HG03064 (cell line): ENCODE results near the gene COA8.
"Not testable (repeated sequence)": the region's sequence is repeated elsewhere in the genome, so short reads cannot be mapped to it uniquely, and the experiment has no call there.

ENCODE experiments used
- ATAC-seq: cut with Tn5 transposase; IDR thresholded peaks from one replicate; pipeline ENCODE4 v1.9.1; 2021; ENCODE audit warnings: low read depth; ENCODE audit not compliant: unreplicated experiment

Gene COA8

DNA sequence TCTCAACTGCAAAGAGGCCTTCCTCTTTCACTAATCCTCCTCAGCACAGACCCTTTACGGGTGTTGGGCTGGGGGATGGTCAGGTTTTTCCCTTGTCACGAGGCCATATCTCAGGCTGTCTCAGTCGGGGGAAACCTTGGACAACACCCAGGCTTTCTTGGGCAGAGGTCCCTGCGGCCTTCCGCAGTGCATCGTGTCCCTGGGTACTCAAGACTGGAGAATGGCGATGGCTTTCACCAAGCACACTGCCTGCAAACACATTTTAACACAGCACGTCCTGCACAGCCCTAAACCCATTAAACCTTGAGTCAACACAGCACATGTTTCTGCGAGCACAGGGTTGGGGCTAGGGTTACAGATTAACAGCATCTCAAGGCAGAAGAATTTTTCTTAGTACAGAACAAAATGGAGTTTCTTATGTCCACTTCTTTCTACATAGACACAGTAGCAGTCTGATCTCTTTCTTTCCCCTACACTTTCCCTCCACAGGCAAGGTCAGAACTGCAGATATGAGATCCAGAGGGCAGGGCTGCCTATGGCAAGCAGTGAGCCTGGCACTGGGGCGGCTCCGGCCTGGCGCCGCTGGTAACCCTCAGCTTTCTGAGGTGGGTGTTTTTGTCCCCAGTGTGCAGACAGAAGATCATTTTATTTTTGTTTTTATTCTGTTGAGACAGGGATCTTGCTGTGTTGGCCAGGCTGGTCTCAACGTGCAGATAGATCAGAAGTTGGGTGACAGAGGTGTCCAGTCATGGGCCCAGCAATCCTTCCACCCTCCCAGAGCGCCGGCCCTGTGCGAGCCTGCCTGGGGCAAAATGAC lies 37.1 kb upstream of the COA8 start:
- not testable (repeated sequence) for ATAC-seq

DNA sequence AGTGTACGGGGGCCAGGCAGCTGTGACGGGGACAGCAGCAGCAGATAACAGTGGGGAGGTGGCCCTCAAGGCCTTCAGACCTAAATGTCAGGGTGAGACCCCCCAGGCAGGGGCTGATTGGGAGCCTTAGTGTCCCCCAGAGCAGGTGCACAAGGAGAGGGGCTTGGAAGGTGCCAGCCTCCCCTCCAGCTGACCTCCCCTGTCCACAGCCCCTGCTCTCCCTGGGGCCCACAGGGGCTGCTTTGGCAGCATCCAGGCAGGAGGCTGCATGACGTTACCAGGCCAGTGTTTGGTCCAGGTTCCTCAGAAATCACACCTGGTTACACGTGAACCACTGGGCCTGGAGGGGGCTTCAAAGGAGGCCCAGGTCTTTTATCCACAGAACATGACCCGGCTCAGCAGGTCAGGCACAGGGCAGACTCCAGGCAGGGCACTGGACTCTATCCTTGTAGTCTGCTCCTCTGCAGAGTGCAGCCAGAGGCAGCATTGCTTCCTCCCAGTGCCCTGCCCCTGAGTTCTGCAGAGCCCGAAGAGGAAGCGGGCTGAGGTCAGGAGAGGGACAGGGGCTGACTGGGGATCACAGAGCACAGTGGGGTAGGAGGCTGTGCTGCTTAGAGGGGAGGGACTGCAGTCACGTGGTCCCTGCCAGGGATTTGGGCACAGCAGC lies 36.4 kb upstream of the COA8 start:
- ATAC-seq, result no peak

DNA sequence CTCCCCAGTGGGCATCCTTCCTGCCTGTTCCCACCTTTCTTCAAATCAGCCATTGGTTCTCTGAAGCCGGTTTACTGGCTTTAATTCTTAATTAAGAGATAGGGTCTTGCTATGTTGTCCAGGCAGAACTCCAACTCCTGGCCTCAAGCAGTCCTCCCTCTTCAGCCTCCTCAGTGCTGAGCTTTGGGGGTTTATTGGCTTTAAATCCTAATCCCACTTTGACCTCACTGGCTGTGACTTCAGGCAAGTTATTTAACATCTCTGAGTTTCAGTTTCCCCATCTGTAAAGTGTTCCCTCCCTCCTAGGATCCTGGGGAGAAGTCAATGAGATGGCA lies 35.9 kb upstream of the COA8 start:
- no peak for ATAC-seq

DNA sequence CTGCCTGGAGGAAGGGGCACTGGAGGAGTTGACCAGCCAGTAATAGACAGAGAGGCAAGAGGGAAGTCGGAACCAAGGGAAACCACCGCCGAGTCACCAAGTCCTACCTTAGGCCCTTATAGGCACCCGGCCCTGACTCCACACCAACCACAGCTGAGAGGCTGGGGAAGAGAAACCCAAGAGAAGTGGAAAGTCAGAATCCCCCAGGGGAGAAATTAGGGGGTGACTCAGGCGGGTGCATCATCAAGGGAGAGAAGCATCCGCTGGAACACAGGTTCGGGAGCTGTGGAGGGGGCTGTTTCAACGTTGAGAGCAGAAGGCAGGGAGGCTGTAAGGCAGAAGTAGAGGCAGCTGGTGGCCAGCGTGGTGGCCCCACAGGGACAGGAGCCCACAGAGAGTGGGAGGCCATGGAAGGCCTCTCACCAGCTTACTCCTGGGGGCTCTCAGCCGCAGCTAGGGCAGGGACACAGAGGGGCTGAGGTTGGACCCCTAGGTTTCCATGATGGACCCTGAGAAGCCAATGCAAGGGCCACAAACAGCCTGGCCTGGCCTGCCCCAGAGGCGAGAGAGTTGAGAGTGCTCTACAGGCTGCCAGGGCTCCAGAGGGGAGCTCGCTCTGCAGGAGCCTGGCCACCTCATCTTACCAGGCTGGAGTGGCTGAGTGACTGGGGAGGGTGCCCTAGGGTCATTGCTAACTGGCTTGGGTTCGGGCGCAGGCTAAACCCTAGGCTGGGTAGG lies 35.2 kb upstream of the COA8 start:
- no peak for ATAC-seq

DNA sequence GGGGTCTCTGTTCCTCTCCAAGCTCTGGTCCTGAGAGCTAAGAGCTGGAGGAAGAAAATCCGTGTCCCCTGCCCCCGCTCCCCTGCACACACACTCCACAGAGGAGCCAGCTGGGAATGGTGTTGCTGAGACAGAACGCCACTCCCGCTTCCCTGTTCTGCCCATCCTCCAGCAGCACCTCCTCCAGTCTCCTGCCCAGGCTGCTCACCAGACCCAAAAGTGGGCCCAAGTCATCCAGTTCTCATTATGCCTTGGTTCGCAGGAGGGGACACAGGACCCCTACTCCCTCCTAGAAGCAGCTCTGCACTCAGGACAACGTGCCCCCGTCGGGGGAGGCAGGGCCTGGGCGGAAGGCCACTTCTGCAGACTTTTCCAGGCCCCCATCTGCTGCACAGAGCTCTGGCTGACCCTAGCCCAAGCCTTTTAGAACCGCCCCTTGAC lies 34.6 kb upstream of the COA8 start:
- no peak for ATAC-seq

DNA sequence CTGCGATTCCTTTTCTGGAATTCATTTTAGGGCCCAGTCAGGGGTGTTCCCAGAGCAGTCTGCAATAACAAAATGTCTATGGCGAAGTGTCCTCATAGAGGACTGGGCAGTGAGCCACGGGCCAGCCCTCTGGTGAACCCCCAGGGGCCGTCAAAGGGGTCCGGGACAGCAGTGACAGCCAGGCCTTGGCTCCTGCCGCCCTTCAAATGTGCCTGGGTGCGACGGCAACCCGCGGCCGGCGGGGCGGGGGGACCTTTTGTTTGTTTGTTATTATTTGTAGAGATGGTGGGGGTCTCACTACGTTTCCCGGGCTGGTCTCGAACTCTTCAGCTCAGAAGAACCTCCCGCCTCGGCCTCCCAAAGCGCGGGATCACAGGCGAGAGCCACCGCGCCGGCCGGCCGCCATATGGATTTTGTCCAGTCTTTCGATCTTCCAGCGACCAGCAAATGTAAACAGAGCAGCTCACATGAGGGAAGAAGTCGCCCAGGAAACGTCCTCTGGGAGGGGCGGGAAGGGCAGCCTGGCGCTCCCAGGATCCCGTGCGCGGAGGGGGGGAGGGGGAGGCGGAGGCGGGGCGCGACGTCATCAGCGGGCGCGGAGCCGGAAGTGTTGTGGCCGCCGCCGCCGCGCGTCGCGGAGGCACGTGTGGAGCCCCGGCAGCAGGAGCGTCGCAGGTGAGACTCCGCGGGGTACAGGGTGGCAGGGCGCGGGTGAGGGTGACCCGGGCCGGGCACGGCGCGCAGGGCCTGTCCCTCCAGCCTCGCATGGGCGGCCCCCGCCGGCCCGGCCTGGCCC lies 34.0 kb upstream of the COA8 start, which contains the start of gene TRMT61A:
Gene TRMT61A (plus strand): TSS at position 610 of the 796 bp plus-strand sequence. CDS start 783 bp downstream, outside the sequence.
- ATAC-seq, result no peak

DNA sequence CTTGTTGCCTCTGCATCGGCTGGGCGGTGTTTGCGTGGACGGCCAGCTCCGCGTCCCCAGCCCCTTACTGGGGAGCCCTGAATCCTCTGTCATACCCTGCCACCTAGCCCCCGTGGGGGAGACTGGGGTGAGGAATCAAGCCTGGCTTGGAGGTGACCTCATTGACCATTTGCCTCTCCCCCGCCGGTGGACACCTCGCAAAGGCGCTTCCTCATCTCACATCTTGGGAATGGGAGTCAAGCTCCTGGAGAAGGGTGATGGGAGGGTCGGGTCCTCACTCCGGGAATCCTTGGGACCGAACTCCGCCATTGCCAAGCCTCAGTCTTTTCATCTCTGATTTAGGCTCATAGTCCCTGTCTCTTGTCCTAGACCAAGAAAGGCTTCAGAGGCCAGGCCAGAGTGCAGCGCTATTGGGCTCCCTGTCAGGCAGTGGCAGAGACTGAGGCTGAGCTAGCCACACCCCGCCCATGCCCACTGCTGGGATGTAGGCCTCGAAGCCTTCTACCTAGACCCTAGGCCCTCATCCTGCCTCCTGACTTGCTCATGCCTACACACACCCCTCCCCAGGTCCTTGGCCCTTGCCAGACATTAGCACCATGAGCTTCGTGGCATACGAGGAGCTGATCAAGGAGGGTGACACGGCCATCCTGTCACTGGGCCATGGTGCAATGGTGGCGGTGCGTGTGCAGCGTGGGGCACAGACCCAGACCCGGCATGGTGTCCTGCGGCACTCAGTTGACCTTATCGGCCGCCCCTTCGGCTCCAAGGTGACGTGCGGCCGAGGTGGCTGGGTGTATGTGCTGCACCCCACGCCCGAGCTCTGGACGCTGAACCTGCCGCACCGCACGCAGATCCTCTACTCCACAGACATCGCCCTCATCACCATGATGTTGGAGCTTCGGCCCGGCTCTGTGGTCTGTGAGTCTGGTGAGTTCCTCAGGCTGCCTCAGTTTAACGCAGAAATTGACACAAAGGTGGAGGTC lies 33.1 kb upstream of the COA8 start:
- no peak for ATAC-seq

DNA sequence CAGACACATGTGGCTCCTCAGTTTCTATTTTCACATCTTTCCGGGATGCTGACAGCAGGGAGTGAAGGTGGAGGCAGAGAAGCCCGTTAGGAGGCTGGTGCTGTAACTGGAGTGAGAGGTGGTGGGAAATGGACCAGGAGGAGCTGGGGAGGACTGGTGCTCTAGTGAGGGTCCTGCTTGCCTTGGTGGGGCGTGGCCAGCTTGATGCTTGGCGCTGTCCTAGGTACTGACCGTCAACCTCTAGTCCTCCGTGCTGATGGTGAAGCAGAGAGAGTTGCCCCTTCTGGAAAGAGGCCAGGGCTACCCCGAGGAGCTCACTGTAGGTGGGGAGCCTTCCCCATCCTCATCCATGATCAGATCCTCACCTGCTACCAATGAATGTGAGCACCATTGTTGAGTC lies 32.4 kb upstream of the COA8 start:
- no peak for ATAC-seq

DNA sequence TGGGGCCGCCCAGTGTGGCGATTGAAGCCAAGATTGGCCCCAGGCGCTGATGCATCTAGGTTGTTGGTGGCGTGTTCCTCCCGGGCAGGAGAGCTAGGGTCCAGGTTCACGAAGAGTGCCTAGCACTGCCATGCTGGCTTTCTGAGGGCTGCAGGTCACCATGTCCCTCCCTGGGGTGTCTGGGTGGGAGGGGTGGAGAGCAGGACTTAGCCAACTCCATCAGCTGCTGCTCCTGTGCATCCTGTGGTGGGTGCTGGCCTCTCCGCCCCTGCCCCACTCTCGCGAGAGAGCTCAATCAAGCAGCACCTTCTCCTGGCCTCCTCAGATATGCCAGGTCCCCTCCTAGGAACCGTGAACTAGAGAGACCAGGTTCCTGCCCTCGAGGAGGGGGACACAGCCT lies 31.9 kb upstream of the COA8 start:
- ATAC-seq, result no peak

DNA sequence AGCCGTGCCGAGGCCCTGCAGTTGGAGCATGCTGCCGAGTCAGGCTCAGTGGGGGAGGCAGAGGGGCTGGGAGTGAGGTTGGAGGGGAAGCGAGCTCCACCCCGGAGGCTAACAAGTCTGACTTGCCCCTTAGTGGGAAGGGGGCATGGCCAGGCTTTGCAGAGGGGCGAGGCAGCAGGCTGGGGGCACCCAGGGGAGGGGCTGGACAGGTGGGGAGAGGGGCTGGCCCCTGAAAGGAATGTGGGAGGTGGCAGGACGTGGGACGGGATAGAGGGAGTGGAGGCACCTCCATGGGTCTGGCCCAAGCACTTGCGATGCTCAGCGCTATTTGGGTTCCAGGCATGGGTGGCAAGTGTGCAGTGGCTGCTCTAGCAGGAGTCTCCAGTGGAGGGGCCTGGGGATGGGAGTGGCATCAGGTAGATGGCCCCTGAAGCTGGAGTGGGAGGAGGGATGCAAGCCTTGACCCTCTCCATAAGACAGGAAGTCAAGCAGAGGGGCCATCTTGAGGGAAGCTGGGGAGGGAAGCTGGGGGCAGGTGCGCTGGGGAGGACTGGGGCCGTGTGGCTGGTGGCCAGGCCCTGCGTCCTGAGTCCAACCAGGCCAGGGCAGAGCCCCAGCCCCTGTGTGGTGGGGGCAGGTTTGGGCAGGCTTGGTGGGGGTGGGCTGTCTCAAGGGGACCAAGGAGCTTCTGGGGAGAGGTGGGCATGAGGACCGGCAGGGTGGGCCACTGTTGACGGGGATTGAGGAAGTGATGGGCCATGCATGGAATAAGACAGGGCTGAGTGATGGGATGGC lies 31.1 kb upstream of the COA8 start:
- ATAC-seq, result no peak

DNA sequence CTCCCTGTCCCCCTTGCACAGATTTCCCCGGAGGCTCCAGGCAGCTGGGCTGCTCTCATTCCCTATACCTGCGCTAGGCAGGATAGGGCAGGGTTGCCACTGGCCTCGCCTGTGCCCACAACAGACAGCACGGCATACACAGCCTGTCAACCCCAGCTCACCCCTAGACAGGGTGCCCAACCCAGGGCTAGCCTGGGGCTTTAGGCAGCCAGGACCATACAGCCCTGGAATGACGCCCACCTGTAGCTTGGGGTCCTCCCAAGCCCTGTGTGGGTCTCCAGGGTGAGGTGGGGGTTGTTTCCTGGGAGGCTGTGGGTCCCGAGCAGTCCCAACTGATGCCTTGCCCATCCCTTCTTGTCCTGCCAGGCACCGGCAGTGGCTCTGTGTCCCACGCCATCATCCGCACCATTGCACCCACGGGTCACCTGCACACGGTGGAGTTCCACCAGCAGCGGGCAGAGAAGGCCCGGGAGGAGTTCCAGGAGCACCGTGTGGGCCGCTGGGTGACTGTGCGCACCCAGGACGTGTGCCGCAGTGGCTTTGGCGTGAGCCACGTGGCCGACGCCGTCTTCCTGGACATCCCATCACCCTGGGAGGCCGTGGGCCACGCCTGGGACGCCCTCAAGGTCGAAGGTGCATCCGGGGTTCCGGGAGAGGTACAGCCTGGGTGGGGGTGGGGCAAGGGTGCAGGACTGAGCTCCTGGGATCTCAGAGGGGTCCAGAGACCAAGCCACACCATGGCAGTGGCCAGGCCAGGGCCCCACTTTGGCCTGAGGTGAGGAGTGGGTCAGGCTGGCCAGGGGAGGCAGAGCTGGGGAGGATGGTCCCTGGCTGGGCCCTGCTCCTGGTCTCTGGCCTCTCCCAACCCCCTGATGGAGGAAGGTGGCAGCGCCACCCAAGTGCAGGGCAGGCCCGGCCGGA lies 30.3 kb upstream of the COA8 start:
- no peak for ATAC-seq

DNA sequence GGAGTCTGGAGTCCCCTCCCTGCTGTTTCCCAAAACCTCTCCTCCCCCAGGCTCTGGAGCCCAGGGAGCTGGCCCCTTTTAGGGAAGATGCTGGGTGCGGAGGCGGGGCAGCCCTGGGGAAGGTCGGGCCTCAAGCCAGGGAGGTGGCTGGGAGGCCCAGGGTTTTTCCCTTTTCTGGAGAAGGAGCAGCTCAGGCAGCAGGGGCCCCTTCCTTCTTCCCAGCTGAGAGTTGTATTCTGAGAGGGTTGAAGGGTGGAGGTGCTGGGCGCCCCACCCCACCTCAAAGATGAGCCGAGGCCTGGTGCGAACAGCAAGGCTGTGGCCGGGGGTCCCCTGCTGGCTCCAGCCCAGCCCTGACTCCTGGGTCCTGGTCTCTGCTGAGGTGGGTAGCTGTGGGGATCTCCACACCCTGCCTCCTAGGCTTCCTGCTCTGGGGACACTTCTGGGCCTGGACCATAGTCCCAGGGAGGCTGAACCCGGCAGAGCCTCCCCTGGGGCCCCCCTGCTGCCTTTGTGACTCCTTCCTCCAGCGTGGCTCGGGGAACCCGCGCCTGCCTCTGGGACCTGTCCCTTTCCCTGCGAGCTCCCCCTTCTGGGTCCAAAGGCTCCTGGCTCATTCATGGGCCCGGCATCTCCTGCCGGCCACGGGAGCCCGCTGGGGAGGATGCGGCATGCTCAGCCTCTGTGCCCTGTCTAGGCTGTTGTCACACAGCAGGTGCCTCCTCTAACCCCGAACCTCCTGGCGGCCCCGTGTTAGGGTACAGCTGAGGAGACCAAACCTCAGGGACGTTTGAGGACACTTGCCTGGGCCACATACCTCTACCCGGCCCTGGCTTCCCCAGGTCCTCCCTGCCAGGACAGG lies 29.4 kb upstream of the COA8 start:
- no peak for ATAC-seq

DNA sequence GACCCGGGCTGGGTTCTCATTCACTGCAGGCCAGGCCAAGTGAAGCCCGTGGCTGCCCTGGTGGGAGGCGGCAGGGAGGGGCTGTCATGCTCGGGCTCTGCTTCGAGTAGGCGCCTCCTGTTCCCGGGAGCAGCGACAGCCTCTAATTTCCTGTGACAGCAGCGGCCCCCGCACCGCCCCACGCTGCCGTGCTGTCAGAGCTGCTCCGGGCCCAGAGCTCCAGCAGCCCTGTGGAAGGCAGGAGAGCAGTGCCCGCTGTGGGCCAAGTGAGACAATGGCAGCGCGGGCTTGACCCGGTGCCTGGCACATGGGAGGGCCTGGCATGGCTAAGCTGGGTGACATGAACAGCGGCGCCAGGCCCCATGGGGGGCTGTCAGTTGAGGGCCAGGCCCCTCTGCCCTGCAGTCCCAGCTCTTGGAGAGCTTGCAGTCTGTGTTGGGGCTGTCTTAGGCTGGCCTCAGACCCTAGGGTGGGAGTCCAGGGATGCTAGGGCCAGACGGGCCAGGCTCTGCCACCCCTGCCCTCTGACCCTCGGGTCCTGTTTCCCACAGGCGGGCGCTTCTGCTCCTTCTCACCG lies 28.7 kb upstream of the COA8 start:
- no peak for ATAC-seq

DNA sequence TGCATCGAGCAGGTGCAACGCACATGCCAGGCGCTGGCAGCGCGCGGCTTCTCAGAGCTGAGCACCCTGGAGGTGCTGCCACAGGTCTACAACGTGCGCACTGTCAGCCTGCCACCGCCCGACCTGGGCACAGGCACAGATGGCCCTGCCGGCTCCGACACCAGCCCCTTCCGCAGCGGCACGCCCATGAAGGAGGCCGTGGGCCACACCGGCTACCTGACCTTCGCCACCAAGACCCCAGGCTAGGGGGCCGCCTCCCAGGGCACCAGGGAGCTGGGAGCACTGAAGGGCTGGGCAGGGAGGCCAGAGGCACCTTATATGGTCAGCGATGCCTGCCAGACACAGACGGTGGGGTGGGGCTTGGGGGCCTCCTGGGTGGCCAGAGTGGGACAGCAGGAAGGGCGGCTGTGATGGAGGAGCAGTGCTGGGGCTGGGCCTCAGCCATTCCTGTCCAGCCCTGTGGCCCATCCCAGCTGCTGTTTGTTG lies 28.1 kb upstream of the COA8 start:
- no peak for ATAC-seq

DNA sequence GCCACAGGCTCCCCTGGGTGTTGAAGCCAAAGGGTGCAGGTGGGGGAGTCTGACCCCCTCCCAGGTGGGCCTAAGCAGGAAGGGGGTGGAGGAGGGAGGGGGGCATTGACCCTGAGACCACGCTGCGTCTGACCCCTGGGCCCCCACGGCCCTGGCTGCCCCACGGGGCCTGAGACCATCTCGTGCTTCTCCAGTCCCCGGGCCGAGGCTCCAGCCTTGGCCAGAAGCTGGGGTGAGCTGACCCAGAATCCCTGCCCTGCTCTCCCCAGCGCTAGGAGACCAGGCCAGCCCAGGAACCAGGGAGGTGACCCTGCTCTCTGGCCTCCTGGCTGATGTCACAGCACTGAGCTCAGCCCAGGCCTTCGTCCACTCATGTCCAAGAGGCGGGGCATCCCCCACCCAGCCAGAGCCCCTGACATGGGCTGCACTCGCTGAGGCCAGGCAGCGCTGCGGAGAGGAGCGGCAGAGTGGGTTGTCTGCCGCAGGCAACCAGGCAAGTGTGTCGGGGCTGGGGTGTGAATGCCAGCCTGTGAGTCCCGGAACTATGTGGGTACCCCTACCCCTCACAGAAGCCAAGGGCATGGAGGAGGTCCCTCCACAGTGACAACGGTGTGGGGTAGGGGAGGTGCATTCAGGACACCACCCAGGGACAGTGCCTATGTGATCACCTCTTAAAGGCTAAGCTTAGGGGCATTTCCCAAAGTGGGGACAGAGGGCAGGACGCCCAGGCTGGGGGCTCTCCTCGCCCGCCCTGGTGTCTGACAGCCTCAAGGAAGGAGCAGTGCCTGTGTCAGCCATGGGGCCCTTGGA lies 27.5 kb upstream of the COA8 start:
- no peak for ATAC-seq
